H1 (cell line): ENCODE measurements around the gene PAOX. TPM values are rescaled to one million over a fixed set of nuclear protein-coding genes. Genes with fewer than 3 reads are reported as not detected.

Experiments used
- CTCF ChIA-PET: fragments of 300-600 bp; sonication (Branson Sonifier 250); formaldehyde crosslinking; loops from one replicate; lab custom pipeline; 2021; ENCODE audit not compliant: partially characterized antibody; lab: Charles Lee
- POLR2A ChIA-PET: fragments of 300-600 bp; sonication (Branson Sonifier 250); formaldehyde crosslinking; loops from one replicate; lab custom pipeline; 2021; ENCODE audit warnings: inconsistent platforms; ENCODE audit not compliant: partially characterized antibody; lab: Charles Lee
- DNase-seq, 2 experiments: peaks; one replicate each; pipeline versions ENCODE4 v3.0.0 to v3.0.0-alpha.2; 2010 to 2022; ENCODE audit warnings: low spot score in 2 of 2, low read depth in 1 of 2, mixed read lengths in 1 of 2
- FAIRE-seq: peaks from 2 replicates; lab custom pipeline; 2011; peaks lifted over from hg19 to GRCh38; lab: Jason Lieb, UNC
- H2AFZ ChIP-seq: 2 replicates; pipeline ENCODE4 v1.8.1; 2012; ENCODE audit warnings: low read length, inconsistent platforms
- H2AK5ac ChIP-seq: 2 replicates; pipeline ENCODE4 v1.6.1; 2013; ENCODE audit warnings: low read depth, low read length
- H2BK120ac ChIP-seq: replicated peaks from 2 replicates; pipeline ENCODE3; 2013; ENCODE audit warnings: low read depth, low read length, inconsistent platforms
- H2BK12ac ChIP-seq: 2 replicates; pipeline ENCODE4 v1.6.1; 2013; ENCODE audit warnings: low read depth, low read length
- H2BK15ac ChIP-seq: 2 replicates; pipeline ENCODE4 v1.6.1; 2013; ENCODE audit warnings: low read length
- H2BK20ac ChIP-seq: 2 replicates; pipeline ENCODE4 v1.6.1; 2013; ENCODE audit warnings: low read length
- H2BK5ac ChIP-seq: 2 replicates; pipeline ENCODE4 v1.6.1; 2013; ENCODE audit warnings: low read depth, low read length
- H3K14ac ChIP-seq: 2 replicates; pipeline ENCODE4 v1.6.1; 2013; ENCODE audit warnings: inconsistent platforms; ENCODE audit not compliant: insufficient read length
- H3K18ac ChIP-seq: 2 replicates; pipeline ENCODE4 v1.6.1; 2013; ENCODE audit warnings: low read length; ENCODE audit errors: extremely low read depth
- H3K23ac ChIP-seq: 2 replicates; pipeline ENCODE4 v1.6.1; 2013; ENCODE audit warnings: inconsistent platforms; ENCODE audit not compliant: insufficient read length
- H3K23me2 ChIP-seq: 2 replicates; pipeline ENCODE4 v1.6.1; 2013; ENCODE audit warnings: low read depth, low read length
- H3K27ac ChIP-seq: 2 replicates; pipeline ENCODE4 v1.6.1; 2011; ENCODE audit warnings: low read depth, low read length, inconsistent platforms
- H3K27me3 ChIP-seq, 4 experiments: replicated peaks in 1 of 4; 1 replicate in 1 of 4; 2 replicates in 3 of 4; pipeline versions ENCODE4 v1.6.1 to v1.8.1; 2011 to 2013; ENCODE audit warnings: low read length in 3 of 4, mild to moderate bottlenecking in 3 of 4, inconsistent platforms in 2 of 4, mixed read lengths in 2 of 4, moderate library complexity in 1 of 4; ENCODE audit not compliant: control insufficient read depth in 3 of 4, insufficient read depth in 3 of 4; ENCODE audit errors: extremely low read depth in 1 of 4
- H3K36me3 ChIP-seq, 4 experiments: 2 replicates each; pipeline versions ENCODE4 v1.6.1 to v1.8.1; 2011 to 2013; ENCODE audit warnings: mild to moderate bottlenecking in 4 of 4, low read length in 3 of 4, moderate library complexity in 2 of 4, control low read depth in 1 of 4, inconsistent platforms in 1 of 4; ENCODE audit not compliant: insufficient read depth in 4 of 4, control insufficient read depth in 2 of 4
- H3K4ac ChIP-seq: replicated peaks from 2 replicates; pipeline ENCODE3; 2013; ENCODE audit warnings: low read length, low read depth, mixed read lengths, inconsistent platforms; ENCODE audit not compliant: insufficient read length
- H3K4me1 ChIP-seq, 4 experiments: replicated peaks in 1 of 4; 1 replicate in 1 of 4; 2 replicates in 3 of 4; pipeline versions ENCODE4 v1.6.1 to v1.8.1; 2011 to 2013; ENCODE audit warnings: low read length in 3 of 4, inconsistent platforms in 2 of 4, mixed read lengths in 1 of 4; ENCODE audit not compliant: insufficient read depth in 4 of 4, control insufficient read depth in 3 of 4
- H3K4me2 ChIP-seq, 2 experiments: 2 replicates each; pipeline versions ENCODE4 v1.6.1 to v1.8.1; 2011 to 2013; ENCODE audit warnings: low read depth in 2 of 2, low read length in 2 of 2, control low read depth in 1 of 2, inconsistent platforms in 1 of 2, mild to moderate bottlenecking in 1 of 2; ENCODE audit not compliant: insufficient read depth in 1 of 2
- H3K4me3 ChIP-seq, 4 experiments: fragments of 200-600, 300-600 bp in 1 of 4; sonication (generic), shearing (Covaris generic), sonication (Bioruptor Twin) in 1 of 4; 2 replicates each; pipeline versions ENCODE4 v1.5.1 to v1.8.1; 2011 to 2016; ENCODE audit warnings: low read length in 4 of 4, low read depth in 3 of 4, control low read depth in 2 of 4, inconsistent platforms in 2 of 4, mild to moderate bottlenecking in 2 of 4, mixed read lengths in 1 of 4, moderate library complexity in 1 of 4; ENCODE audit not compliant: insufficient read depth in 2 of 4; ENCODE audit errors: extremely low read depth in 1 of 4
- H3K56ac ChIP-seq: replicated peaks from 2 replicates; pipeline ENCODE3; 2013; ENCODE audit warnings: low read depth, mild to moderate bottlenecking, mixed read lengths, low read length, inconsistent platforms; ENCODE audit not compliant: insufficient read length
- H3K79me1 ChIP-seq: 2 replicates; pipeline ENCODE4 v1.6.1; 2013; ENCODE audit warnings: low read depth, low read length, control low read depth
- H3K79me2 ChIP-seq, 2 experiments: 2 replicates each; pipeline versions ENCODE4 v1.6.1 to v1.8.1; 2012 to 2013; ENCODE audit warnings: low read length in 2 of 2, mild to moderate bottlenecking in 2 of 2, inconsistent platforms in 1 of 2; ENCODE audit not compliant: insufficient read depth in 2 of 2, control insufficient read depth in 1 of 2
- H3K9ac ChIP-seq, 4 experiments: replicated peaks in 1 of 4; 1 replicate in 1 of 4; 2 replicates in 3 of 4; pipeline versions ENCODE4 v1.6.1 to v1.8.1; 2011 to 2013; ENCODE audit warnings: low read depth in 3 of 4, low read length in 3 of 4, control low read depth in 2 of 4, mild to moderate bottlenecking in 2 of 4, moderate library complexity in 2 of 4, inconsistent platforms in 1 of 4; ENCODE audit errors: extremely low read depth in 1 of 4
- H3K9me3 ChIP-seq, 2 experiments: 2 replicates each; pipeline versions ENCODE4 v1.6.1 to v1.8.1; 2012 to 2013; ENCODE audit warnings: mild to moderate bottlenecking in 2 of 2, moderate library complexity in 2 of 2, control low read depth in 1 of 2, inconsistent platforms in 1 of 2, low read depth in 1 of 2, low read length in 1 of 2, mixed read lengths in 1 of 2; ENCODE audit not compliant: insufficient read depth in 2 of 2
- H4K20me1 ChIP-seq, 2 experiments: replicated peaks in 1 of 2; 2 replicates each; pipeline versions ENCODE3 to v1.8.1; 2011 to 2013; ENCODE audit warnings: inconsistent platforms in 2 of 2, low read length in 2 of 2, mild to moderate bottlenecking in 1 of 2; ENCODE audit not compliant: insufficient read depth in 2 of 2, control insufficient read depth in 1 of 2
- H4K5ac ChIP-seq: 2 replicates; pipeline ENCODE4 v1.6.1; 2013; ENCODE audit warnings: low read length, low read depth, mixed read lengths, inconsistent platforms; ENCODE audit not compliant: insufficient read length
- H4K8ac ChIP-seq: 2 replicates; pipeline ENCODE4 v1.8.0; 2013; ENCODE audit warnings: mild to moderate bottlenecking, moderate library complexity, low read length, inconsistent platforms; ENCODE audit not compliant: insufficient read depth; ENCODE audit errors: extremely low read depth
- H4K91ac ChIP-seq: replicated peaks from 2 replicates; pipeline ENCODE3; 2013; ENCODE audit warnings: low read length, mixed read lengths, inconsistent platforms; ENCODE audit not compliant: insufficient read length
- ASH2L ChIP-seq: fragments of 200-600, 300-600 bp; sonication (generic); IDR thresholded peaks from one replicate; pipeline ENCODE4 v1.7.1; 2017; ENCODE audit warnings: low read length
- BRCA1 ChIP-seq: IDR thresholded peaks from 2 replicates; pipeline ENCODE4 v1.6.1; 2012; ENCODE audit warnings: low read depth, low read length, improper control_type of control experiment
- CEBPB ChIP-seq: IDR thresholded peaks from 2 replicates; pipeline ENCODE4 v1.6.1; 2012; ENCODE audit warnings: low read depth, low read length
- POU5F1 ChIP-seq: IDR thresholded peaks from 2 replicates; pipeline ENCODE4 v1.6.1; 2011; ENCODE audit warnings: low read depth, mild to moderate bottlenecking, low read length, moderate library complexity
- RXRA ChIP-seq: IDR thresholded peaks from 2 replicates; pipeline ENCODE4 v1.6.1; 2011; ENCODE audit warnings: low read depth, mild to moderate bottlenecking, low read length, moderate library complexity; ENCODE audit not compliant: insufficient read depth
- SAP30 ChIP-seq: fragments of 300-600 bp; sonication (generic); IDR thresholded peaks from 2 replicates; pipeline ENCODE4 v1.7.1; 2012; ENCODE audit warnings: low read length, moderate library complexity, mild to moderate bottlenecking, inconsistent platforms; ENCODE audit not compliant: insufficient read depth, insufficient replicate concordance
- SIRT6 ChIP-seq: IDR thresholded peaks from one replicate; pipeline ENCODE4 v1.7.1; 2012; ENCODE audit warnings: low read length, inconsistent platforms
- SRF ChIP-seq: IDR thresholded peaks from 2 replicates; pipeline ENCODE4 v1.6.1; 2011; ENCODE audit warnings: mild to moderate bottlenecking, low read depth, low read length, moderate library complexity
- TAF1 ChIP-seq: IDR thresholded peaks from 2 replicates; pipeline ENCODE4 v1.6.1; 2011; ENCODE audit warnings: mild to moderate bottlenecking, low read depth, low read length
- YY1 ChIP-seq: IDR thresholded peaks from 2 replicates; pipeline ENCODE4 v1.6.1; 2011; ENCODE audit warnings: low read depth, mild to moderate bottlenecking, low read length
- WGBS, 2 experiments: shearing (Covaris generic) in 1 of 2; methylation state at CpG; one replicate each; pipeline versions ENCODE4 v1.1.6 to v1.1.7; 2013 to 2015; ENCODE audit warnings: low lambda C conversion rate in 2 of 2, mixed read lengths in 2 of 2, inconsistent platforms in 1 of 2, low coverage in 1 of 2, missing lambda C conversion rate in 1 of 2; ENCODE audit not compliant: insufficient replicate concordance in 2 of 2, insufficient coverage in 1 of 2, insufficient read length in 1 of 2; ENCODE audit errors: extremely low coverage in 1 of 2, missing lambda C conversion rate in 1 of 2; 5-methylcytosine and 5-hydroxymethylcytosine counted together
- polyA plus RNA-seq, 7 experiments: library from polyadenylated mRNA; depleted of rRNA in 3 of 7; stranded (reverse) in 5 of 7; unstranded in 2 of 7; fragments of >200 nt in 5 of 7; fragments of 200-250 nt in 2 of 7; gene quantifications; 1 replicate in 5 of 7; 2 replicates in 1 of 7; 4 replicates in 1 of 7; pipeline versions ENCODE4 v1.2.1 to v1.2.3, GENCODE V29; 2011 to 2013; ENCODE audit warnings: missing spikeins in 2 of 7, mixed read lengths in 2 of 7
- total RNA-seq: library from RNA; stranded (reverse); fragmentation: NEBNext Ultra II Directional; extraction: Animal tissue kit (Norgen Biotek cat#: 25700); gene quantifications from 2 replicates; pipeline ENCODE4 v1.2.1, GENCODE V29; 2021
- TF ChIP-seq, protein P1 (sequence below): IDR thresholded peaks from 2 replicates; pipeline ENCODE4 v1.6.1; 2012; ENCODE audit warnings: inconsistent platforms

Gene PAOX
- total and polyA plus RNA-seq, 2 of the 8 experiments (the other 6 are each of a cell fraction or from before 2014, with no cell fraction given): 3.7 to 4.3 TPM

DNA sequence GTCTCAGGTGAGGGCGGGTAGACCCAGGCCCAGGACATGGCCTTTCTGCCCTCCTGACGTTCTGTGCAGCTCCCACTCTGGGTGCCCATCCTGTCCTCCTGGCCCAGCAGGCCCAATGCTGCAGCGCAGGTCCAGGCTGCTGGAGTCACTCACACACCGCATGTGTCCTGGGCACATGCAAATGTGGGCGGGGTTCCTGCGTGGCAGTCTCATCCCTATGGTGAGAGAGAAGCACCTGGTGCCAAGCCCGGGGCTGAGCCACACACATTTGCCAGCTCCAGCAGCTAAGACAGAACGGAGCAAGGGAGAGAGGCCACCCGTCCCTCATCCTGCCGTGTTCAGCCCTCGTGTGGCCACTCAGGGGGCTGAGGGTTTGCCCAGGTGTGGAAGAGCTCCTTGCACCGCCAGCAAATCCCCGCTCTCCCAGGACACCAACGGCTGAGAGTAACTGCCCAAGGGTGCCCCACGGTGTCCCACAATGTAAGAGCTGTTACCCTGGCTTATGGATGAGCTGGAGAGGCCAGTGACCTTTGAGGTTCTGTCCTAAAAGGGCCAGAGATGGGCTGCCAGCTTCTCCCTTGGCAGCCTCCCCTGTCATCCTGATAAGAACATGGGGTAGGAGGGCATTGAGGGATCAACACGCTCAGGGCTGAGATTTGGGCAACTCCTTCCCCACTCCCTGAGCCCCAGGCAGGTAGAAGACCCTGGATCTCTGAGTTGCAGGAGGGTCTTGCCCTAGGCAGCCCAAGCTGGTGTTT is 25.7 kb upstream of the PAOX start:
- WGBS, 2 experiments: 75% methylated on average over 14 of the region's 16 CpGs; no CpG with 5 or more reads in 1 of the 2 experiments
- CTCF ChIA-PET: interaction anchor here (1.0 to 4.9 kb wide), 5 partner anchors 8 to 46 kb away, joined by 4 to 57 read pairs (median 7); no protein-coding TSS in a partner anchor
- no peak overlapping the region for H3K23ac ChIP-seq
- no peak overlapping the region for H4K5ac ChIP-seq
- peaks cover 7 to 23% of the 10 kb centered on the region in 2 experiments for H4K20me1 ChIP-seq
- no peaks in the 10 kb centered on the region for H3K9me3 ChIP-seq
- H4K91ac ChIP-seq: no peak overlapping the region
- no peaks in the 10 kb centered on the region; a peak in 1 of 7 replicates for H3K27me3 ChIP-seq
- H3K4me1 ChIP-seq: peaks cover 0 to 15% (median 5%) of the 10 kb centered on the region in 4 experiments; a peak in 4 of 7 replicates
- H2AFZ ChIP-seq: no peak overlapping the region
- peaks cover 10% of the 10 kb centered on the region; the same call in 1 of the 2 replicates for H3K23me2 ChIP-seq
- no peak overlapping the region; the same call in 1 of the 2 replicates for H4K8ac ChIP-seq
- H3K36me3 ChIP-seq: no peaks in the 10 kb centered on the region; a peak in 2 of 8 replicates
- no peak overlapping the region for H3K14ac ChIP-seq
- no peaks in the 10 kb centered on the region for H3K79me2 ChIP-seq
- no peak overlapping the region for H3K4ac ChIP-seq
- no peak for FAIRE-seq
- H3K18ac ChIP-seq: no peak overlapping the region
- TF ChIP-seq POU5F1 (no peak), CEBPB (no peak), TAF1 (no peak), YY1 (no peak), BRCA1 (no peak), SAP30 (no peak), ASH2L (no peak), SRF (no peak), SIRT6 (no peak), RXRA (no peak)
- TF ChIP-seq, protein P1, sequence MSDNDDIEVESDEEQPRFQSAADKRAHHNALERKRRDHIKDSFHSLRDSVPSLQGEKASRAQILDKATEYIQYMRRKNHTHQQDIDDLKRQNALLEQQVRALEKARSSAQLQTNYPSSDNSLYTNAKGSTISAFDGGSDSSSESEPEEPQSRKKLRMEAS: no peak
- TF ChIP-seq, all 59 proteins: peak for 0
- Histone ChIP-seq H2BK12ac (no peak overlapping the region), H3K79me1 (no peaks in the 10 kb centered on the region; the same call in 1 of the 2 replicates), H2BK20ac (no peak overlapping the region), H2BK15ac (no peak overlapping the region), H3K27ac (no peak overlapping the region), H2AK5ac (no peak overlapping the region), H2BK120ac (no peak overlapping the region), H3K4me2 (no peak overlapping the region), H2BK5ac (no peak overlapping the region), H3K9ac (no peak overlapping the region), H3K4me3 (no peak overlapping the region), H3K56ac (no peak overlapping the region)
- peak in 1 of 2 experiments; percentile 56 for DNase-seq
- POLR2A ChIA-PET: interaction anchor here (0.9 to 2.7 kb wide), 10 partner anchors 8 to 149 kb away, joined by 3 to 9 read pairs (median 4); partner anchors contain the start of gene CALY
